HEK293 (cell line): Measurements from ENCODE around the gene HMGB1.

Experiments
- MYNN ChIP-seq: fragments of 450-650 bp; formaldehyde crosslinking; IDR thresholded peaks from 2 replicates; pipeline ENCODE4 v1.5.1; 2016; ENCODE audit warnings: missing biosample characterization, missing genetic modification characterization, borderline replicate concordance
- OVOL3 ChIP-seq: fragments of 450-650 bp; formaldehyde crosslinking; IDR thresholded peaks from 2 replicates; pipeline ENCODE4 v1.5.1; 2016; ENCODE audit warnings: missing biosample characterization, missing genetic modification characterization
- PATZ1 ChIP-seq: fragments of 450-650 bp; formaldehyde crosslinking; IDR thresholded peaks from 2 replicates; pipeline ENCODE4 v1.5.1; 2016; ENCODE audit warnings: missing biosample characterization, missing genetic modification characterization
- PRDM2 ChIP-seq: fragments of 450-650 bp; formaldehyde crosslinking; IDR thresholded peaks from 2 replicates; pipeline ENCODE4 v1.5.1; 2016; ENCODE audit warnings: missing biosample characterization, missing genetic modification characterization, borderline replicate concordance
- SALL2 ChIP-seq: fragments of 450-650 bp; formaldehyde crosslinking; IDR thresholded peaks from 2 replicates; pipeline ENCODE4 v1.5.0; 2017; ENCODE audit warnings: missing biosample characterization, mild to moderate bottlenecking, missing genetic modification characterization, borderline replicate concordance
- SCRT1 ChIP-seq: fragments of 450-650 bp; formaldehyde crosslinking; IDR thresholded peaks from 2 replicates; pipeline ENCODE4 v1.5.1; 2016; ENCODE audit warnings: missing biosample characterization, missing genetic modification characterization, borderline replicate concordance
- SETDB1 ChIP-seq: IDR thresholded peaks from one replicate; pipeline ENCODE4 v1.6.1; 2017; ENCODE audit warnings: mild to moderate bottlenecking, low read length, moderate library complexity, mixed read lengths; ENCODE audit not compliant: insufficient read length
- ZNF398 ChIP-seq: fragments of 450-650 bp; formaldehyde crosslinking; IDR thresholded peaks from 2 replicates; pipeline ENCODE4 v1.5.1; 2017; ENCODE audit warnings: missing biosample characterization, missing genetic modification characterization
- ZNF416 ChIP-seq: fragments of 450-650 bp; formaldehyde crosslinking; IDR thresholded peaks from 2 replicates; pipeline ENCODE4 v1.5.1; 2016; ENCODE audit warnings: missing biosample characterization, missing genetic modification characterization
- ZNF521 ChIP-seq: fragments of 450-650 bp; formaldehyde crosslinking; IDR thresholded peaks from 2 replicates; pipeline ENCODE4 v1.5.1; 2017; ENCODE audit warnings: missing biosample characterization, mild to moderate bottlenecking, missing genetic modification characterization
- ZNF529 ChIP-seq: fragments of 450-650 bp; formaldehyde crosslinking; IDR thresholded peaks from 2 replicates; pipeline ENCODE4 v1.5.1; 2017; ENCODE audit warnings: missing genetic modification characterization, missing biosample characterization; ENCODE audit not compliant: insufficient replicate concordance
- ZNF558 ChIP-seq: fragments of 450-650 bp; formaldehyde crosslinking; IDR thresholded peaks from 2 replicates; pipeline ENCODE4 v1.5.1; 2016; ENCODE audit warnings: missing biosample characterization, missing genetic modification characterization
- TF ChIP-seq, protein P1 (sequence below): fragments of 450-650 bp; formaldehyde crosslinking; IDR thresholded peaks from 2 replicates; pipeline ENCODE4 v1.5.1; 2016; ENCODE audit warnings: missing biosample characterization, missing genetic modification characterization
- TF ChIP-seq, protein P2 (sequence below): fragments of 450-650 bp; formaldehyde crosslinking; IDR thresholded peaks from 2 replicates; pipeline ENCODE4 v1.5.1; 2016; ENCODE audit warnings: missing biosample characterization, missing genetic modification characterization

GRCh38 chr13:30435911-30436451, 29.8 kb downstream of the HMGB1 start:
- TF ChIP-seq, protein P1, sequence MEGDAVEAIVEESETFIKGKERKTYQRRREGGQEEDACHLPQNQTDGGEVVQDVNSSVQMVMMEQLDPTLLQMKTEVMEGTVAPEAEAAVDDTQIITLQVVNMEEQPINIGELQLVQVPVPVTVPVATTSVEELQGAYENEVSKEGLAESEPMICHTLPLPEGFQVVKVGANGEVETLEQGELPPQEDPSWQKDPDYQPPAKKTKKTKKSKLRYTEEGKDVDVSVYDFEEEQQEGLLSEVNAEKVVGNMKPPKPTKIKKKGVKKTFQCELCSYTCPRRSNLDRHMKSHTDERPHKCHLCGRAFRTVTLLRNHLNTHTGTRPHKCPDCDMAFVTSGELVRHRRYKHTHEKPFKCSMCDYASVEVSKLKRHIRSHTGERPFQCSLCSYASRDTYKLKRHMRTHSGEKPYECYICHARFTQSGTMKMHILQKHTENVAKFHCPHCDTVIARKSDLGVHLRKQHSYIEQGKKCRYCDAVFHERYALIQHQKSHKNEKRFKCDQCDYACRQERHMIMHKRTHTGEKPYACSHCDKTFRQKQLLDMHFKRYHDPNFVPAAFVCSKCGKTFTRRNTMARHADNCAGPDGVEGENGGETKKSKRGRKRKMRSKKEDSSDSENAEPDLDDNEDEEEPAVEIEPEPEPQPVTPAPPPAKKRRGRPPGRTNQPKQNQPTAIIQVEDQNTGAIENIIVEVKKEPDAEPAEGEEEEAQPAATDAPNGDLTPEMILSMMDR (tag by site-specific recombination) = no peak
- TF ChIP-seq ZNF416 (tag by site-specific recombination) (no peak), PATZ1 (no peak), OVOL3 (no peak), MYNN (tag by site-specific recombination) (no peak), ZNF521 (no peak), ZNF558 (tag by site-specific recombination) (no peak), PRDM2 (tag by site-specific recombination) (no peak), SETDB1 (no peak), SALL2 (no peak), ZNF529 (tag by site-specific recombination) (no peak), ZNF398 (tag by site-specific recombination) (no peak), SCRT1 (tag by site-specific recombination) (no peak)
- TF ChIP-seq, protein P2, sequence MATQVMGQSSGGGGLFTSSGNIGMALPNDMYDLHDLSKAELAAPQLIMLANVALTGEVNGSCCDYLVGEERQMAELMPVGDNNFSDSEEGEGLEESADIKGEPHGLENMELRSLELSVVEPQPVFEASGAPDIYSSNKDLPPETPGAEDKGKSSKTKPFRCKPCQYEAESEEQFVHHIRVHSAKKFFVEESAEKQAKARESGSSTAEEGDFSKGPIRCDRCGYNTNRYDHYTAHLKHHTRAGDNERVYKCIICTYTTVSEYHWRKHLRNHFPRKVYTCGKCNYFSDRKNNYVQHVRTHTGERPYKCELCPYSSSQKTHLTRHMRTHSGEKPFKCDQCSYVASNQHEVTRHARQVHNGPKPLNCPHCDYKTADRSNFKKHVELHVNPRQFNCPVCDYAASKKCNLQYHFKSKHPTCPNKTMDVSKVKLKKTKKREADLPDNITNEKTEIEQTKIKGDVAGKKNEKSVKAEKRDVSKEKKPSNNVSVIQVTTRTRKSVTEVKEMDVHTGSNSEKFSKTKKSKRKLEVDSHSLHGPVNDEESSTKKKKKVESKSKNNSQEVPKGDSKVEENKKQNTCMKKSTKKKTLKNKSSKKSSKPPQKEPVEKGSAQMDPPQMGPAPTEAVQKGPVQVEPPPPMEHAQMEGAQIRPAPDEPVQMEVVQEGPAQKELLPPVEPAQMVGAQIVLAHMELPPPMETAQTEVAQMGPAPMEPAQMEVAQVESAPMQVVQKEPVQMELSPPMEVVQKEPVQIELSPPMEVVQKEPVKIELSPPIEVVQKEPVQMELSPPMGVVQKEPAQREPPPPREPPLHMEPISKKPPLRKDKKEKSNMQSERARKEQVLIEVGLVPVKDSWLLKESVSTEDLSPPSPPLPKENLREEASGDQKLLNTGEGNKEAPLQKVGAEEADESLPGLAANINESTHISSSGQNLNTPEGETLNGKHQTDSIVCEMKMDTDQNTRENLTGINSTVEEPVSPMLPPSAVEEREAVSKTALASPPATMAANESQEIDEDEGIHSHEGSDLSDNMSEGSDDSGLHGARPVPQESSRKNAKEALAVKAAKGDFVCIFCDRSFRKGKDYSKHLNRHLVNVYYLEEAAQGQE = no peak
